ENCODE measurements around the gene ANKRD24.

DNA sequence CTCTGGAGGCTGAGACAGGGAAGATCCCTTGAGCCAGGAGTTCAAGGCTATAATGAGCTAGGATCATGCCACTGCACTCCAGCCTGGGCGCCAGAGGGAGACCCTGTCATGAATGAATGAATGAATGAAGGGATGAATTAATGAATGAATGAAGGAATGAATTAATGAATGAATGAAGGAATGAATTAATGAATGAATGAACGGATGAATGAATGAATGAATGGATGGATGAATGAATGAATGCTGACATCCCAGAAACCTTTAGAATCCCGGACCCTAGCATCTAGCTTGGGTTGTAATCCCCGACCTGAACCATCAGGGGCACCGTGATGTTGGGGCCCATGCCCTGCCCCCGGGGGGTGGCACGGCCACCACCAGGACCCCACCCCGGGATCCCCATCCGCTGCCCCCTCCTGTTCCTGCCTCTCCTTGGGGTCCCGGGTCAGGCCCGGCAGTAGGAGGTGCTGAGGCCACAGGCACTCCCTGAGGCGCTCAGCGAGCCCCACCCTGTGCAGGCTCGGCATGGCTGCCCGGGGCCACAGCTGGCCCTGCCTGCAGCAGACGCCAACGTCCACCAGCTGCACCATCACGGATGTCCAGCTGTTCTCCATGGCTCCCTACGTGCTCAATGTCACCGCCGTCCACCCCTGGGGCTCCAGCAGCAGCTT is 50.3 kb downstream of the ANKRD24 start:
- no peak for TF ChIP-seq BCL11A (tag by site-specific recombination; IDR thresholded peaks at IDR 0.05; ENCODE audit: low read depth)
- no peak for TF ChIP-seq ZNF639 (tag by site-specific recombination; IDR thresholded peaks at IDR 0.05)
- TF ChIP-seq, protein P1, sequence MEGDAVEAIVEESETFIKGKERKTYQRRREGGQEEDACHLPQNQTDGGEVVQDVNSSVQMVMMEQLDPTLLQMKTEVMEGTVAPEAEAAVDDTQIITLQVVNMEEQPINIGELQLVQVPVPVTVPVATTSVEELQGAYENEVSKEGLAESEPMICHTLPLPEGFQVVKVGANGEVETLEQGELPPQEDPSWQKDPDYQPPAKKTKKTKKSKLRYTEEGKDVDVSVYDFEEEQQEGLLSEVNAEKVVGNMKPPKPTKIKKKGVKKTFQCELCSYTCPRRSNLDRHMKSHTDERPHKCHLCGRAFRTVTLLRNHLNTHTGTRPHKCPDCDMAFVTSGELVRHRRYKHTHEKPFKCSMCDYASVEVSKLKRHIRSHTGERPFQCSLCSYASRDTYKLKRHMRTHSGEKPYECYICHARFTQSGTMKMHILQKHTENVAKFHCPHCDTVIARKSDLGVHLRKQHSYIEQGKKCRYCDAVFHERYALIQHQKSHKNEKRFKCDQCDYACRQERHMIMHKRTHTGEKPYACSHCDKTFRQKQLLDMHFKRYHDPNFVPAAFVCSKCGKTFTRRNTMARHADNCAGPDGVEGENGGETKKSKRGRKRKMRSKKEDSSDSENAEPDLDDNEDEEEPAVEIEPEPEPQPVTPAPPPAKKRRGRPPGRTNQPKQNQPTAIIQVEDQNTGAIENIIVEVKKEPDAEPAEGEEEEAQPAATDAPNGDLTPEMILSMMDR (tag by site-specific recombination; IDR thresholded peaks at IDR 0.05) = no peak
- TF ChIP-seq PATZ1 (tag by site-specific recombination; IDR thresholded peaks at IDR 0.05) = no peak
- no peak for TF ChIP-seq GFI1B (tag by site-specific recombination; IDR thresholded peaks at IDR 0.05)
- no peak for TF ChIP-seq ZBTB1 (tag by site-specific recombination; IDR thresholded peaks at IDR 0.05)
- no peak for TF ChIP-seq TSHZ1 (tag by site-specific recombination; IDR thresholded peaks at IDR 0.05; ENCODE audit: borderline replicate concordance)
- no peak for TF ChIP-seq YY1 (tag by site-specific recombination; IDR thresholded peaks at IDR 0.05)
- TF ChIP-seq ZNF248 (tag by site-specific recombination; IDR thresholded peaks at IDR 0.05) = no peak
